SK-N-SH (cell line): Measurements from ENCODE around the gene NEK6. TPM values are rescaled to one million over a fixed set of nuclear protein-coding genes. Genes with fewer than 3 reads are reported as not detected.

ENCODE experiments used
- CTCF ChIA-PET: fragments of 300-600, 350-600 bp; formaldehyde crosslinking; extraction: SDS; loops from one replicate; lab custom pipeline; 2021; lab: Yijun Ruan, JAX
- POLR2A ChIA-PET: fragments of 350-600 bp; sonication (Branson Sonifier 250); formaldehyde crosslinking; extraction: SDS; loops from one replicate; lab custom pipeline; 2020; ENCODE audit warnings: antibody characterized with exemption, inconsistent platforms; lab: Yijun Ruan, JAX
- DNase-seq: peaks from one replicate; pipeline ENCODE4 v3.0.0; 2012
- H2AFZ ChIP-seq: fragments of 200-600 bp; sonication (generic); 2 replicates; pipeline ENCODE4 v1.8.1; 2016; ENCODE audit warnings: antibody characterized with exemption, mild to moderate bottlenecking, low read depth
- H3F3A ChIP-seq: fragments of 200-600 bp; sonication (generic); replicated peaks from 2 replicates; pipeline ENCODE3; 2016; ENCODE audit warnings: antibody characterized with exemption, mild to moderate bottlenecking; ENCODE audit not compliant: insufficient read depth
- H3K27ac ChIP-seq, 2 experiments: fragments of 200-500 bp in 1 of 2; fragments of 200-600 bp in 1 of 2; sonication (Bioruptor generic) in 1 of 2; sonication (generic), shearing (Covaris generic) in 1 of 2; 2 replicates each; pipeline versions ENCODE4 v1.5.1 to v1.6.1; 2014 to 2016; ENCODE audit warnings: low read depth in 2 of 2, inconsistent platforms in 1 of 2, low read length in 1 of 2, mild to moderate bottlenecking in 1 of 2, mixed read lengths in 1 of 2
- H3K27me3 ChIP-seq: fragments of 200-600 bp; sonication (generic), shearing (Covaris generic); 2 replicates; pipeline ENCODE4 v1.6.1; 2016; ENCODE audit warnings: mixed run types; ENCODE audit not compliant: insufficient read depth
- H3K36me3 ChIP-seq, 2 experiments: fragments of 200-500 bp in 1 of 2; fragments of 200-600 bp in 1 of 2; sonication (Bioruptor generic) in 1 of 2; sonication (generic) in 1 of 2; replicated peaks in 1 of 2; 2 replicates each; pipeline versions ENCODE3 to v1.5.1; 2014 to 2016; ENCODE audit warnings: low read length in 1 of 2, mild to moderate bottlenecking in 1 of 2; ENCODE audit not compliant: insufficient read depth in 2 of 2, control insufficient read depth in 1 of 2
- H3K4me1 ChIP-seq, 2 experiments: fragments of 200-500 bp in 1 of 2; fragments of 200-600 bp in 1 of 2; sonication (Bioruptor generic) in 1 of 2; sonication (generic), shearing (Covaris generic) in 1 of 2; 2 replicates each; pipeline versions ENCODE4 v1.5.1 to v1.6.1; 2014 to 2016; ENCODE audit warnings: low read depth in 1 of 2, low read length in 1 of 2, mixed run types in 1 of 2; ENCODE audit not compliant: insufficient read depth in 2 of 2, control insufficient read depth in 1 of 2
- H3K4me2 ChIP-seq: fragments of 200-600 bp; sonication (generic), shearing (Covaris generic); 2 replicates; pipeline ENCODE4 v1.6.1; 2017; ENCODE audit warnings: mixed run types
- H3K4me3 ChIP-seq, 2 experiments: fragments of 200-500 bp in 1 of 2; fragments of 200-600 bp in 1 of 2; sonication (Bioruptor generic) in 1 of 2; sonication (generic), shearing (Covaris generic) in 1 of 2; 2 replicates each; pipeline versions ENCODE4 v1.5.1 to v1.8.1; 2014 to 2016; ENCODE audit warnings: low read depth in 2 of 2, inconsistent platforms in 1 of 2, low read length in 1 of 2, mild to moderate bottlenecking in 1 of 2, mixed read lengths in 1 of 2, moderate library complexity in 1 of 2
- H3K79me2 ChIP-seq: fragments of 200-600 bp; sonication (generic); 2 replicates; pipeline ENCODE4 v1.8.1; 2017; ENCODE audit warnings: mild to moderate bottlenecking; ENCODE audit not compliant: insufficient read depth
- H3K9ac ChIP-seq: fragments of 200-600 bp; sonication (generic); 2 replicates; pipeline ENCODE4 v1.6.1; 2017; ENCODE audit warnings: mixed run types
- H3K9me2 ChIP-seq: fragments of 200-600 bp; sonication (generic); 2 replicates; pipeline ENCODE4 v1.6.1; 2017; ENCODE audit warnings: mixed run types
- H3K9me3 ChIP-seq: fragments of 200-600 bp; sonication (generic); 2 replicates; pipeline ENCODE4 v1.6.1; 2017; ENCODE audit warnings: mixed run types, mild to moderate bottlenecking, moderate library complexity
- H4K20me1 ChIP-seq: fragments of 200-600 bp; sonication (generic); 2 replicates; pipeline ENCODE4 v1.6.1; 2017; ENCODE audit warnings: mild to moderate bottlenecking, mixed run types; ENCODE audit not compliant: insufficient read depth
- EZH2phosphoT487 ChIP-seq: fragments of 200-600 bp; sonication (generic); IDR thresholded peaks from 2 replicates; pipeline ENCODE4 v1.6.1; 2017; ENCODE audit warnings: low read depth, mixed run types, mild to moderate bottlenecking, antibody characterized with exemption, moderate library complexity, borderline replicate concordance
- FOXJ3 ChIP-seq: sonication (generic); formaldehyde crosslinking; IDR thresholded peaks from 2 replicates; pipeline ENCODE4 v1.5.1; 2020; ENCODE audit warnings: mild to moderate bottlenecking, missing genetic modification reagents
- FOXM1 ChIP-seq: IDR thresholded peaks from 2 replicates; pipeline ENCODE4 v1.4.0; 2012; ENCODE audit warnings: low read depth, mild to moderate bottlenecking
- JUND ChIP-seq: IDR thresholded peaks from 2 replicates; pipeline ENCODE4 v1.4.0; 2012
- MAX ChIP-seq: IDR thresholded peaks from 2 replicates; pipeline ENCODE4 v1.4.0; 2012; ENCODE audit warnings: low read depth
- NFIC ChIP-seq: IDR thresholded peaks from 2 replicates; pipeline ENCODE4 v1.4.0; 2012; ENCODE audit warnings: borderline replicate concordance
- NRF1 ChIP-seq: IDR thresholded peaks from 2 replicates; pipeline ENCODE4 v1.6.1; 2012; ENCODE audit warnings: low read depth, mild to moderate bottlenecking, low read length
- RCOR1 ChIP-seq: fragments of 150-350 bp; IDR thresholded peaks from 2 replicates; pipeline ENCODE4 v1.6.1; 2017; ENCODE audit warnings: antibody characterized with exemption, low read length
- RFX5 ChIP-seq: IDR thresholded peaks from 2 replicates; pipeline ENCODE4 v1.6.1; 2012; ENCODE audit warnings: mild to moderate bottlenecking, improper control_type of control experiment, low read length
- TAF1 ChIP-seq: IDR thresholded peaks from 2 replicates; pipeline ENCODE4 v1.6.1; 2012; ENCODE audit warnings: low read depth, mild to moderate bottlenecking, low read length, moderate library complexity, borderline replicate concordance
- TCF12 ChIP-seq: IDR thresholded peaks from 2 replicates; pipeline ENCODE4 v1.4.0; 2012
- YY1 ChIP-seq: IDR thresholded peaks from 2 replicates; pipeline ENCODE4 v1.4.0; 2012; ENCODE audit warnings: low read depth, mild to moderate bottlenecking
- ZBTB33 ChIP-seq: IDR thresholded peaks from 2 replicates; pipeline ENCODE4 v1.4.0; 2012; ENCODE audit warnings: low read depth, borderline replicate concordance
- WGBS: methylation state at CpG from one replicate; pipeline ENCODE4 v1.1.6; 2017; ENCODE audit warnings: low lambda C conversion rate; 5-methylcytosine and 5-hydroxymethylcytosine counted together
- polyA plus RNA-seq, 3 experiments: library from polyadenylated mRNA; depleted of rRNA; stranded (reverse); fragments of >200 nt; gene quantifications; 2 replicates each; pipeline ENCODE4 v1.2.3, GENCODE V29; 2012
- TF ChIP-seq, protein P1 (sequence below): fragments of 200-600 bp; sonication (generic); IDR thresholded peaks from 2 replicates; pipeline ENCODE4 v1.6.1; 2017; ENCODE audit warnings: antibody characterized with exemption, mild to moderate bottlenecking, moderate library complexity

NEK6 gene
- polyA plus RNA-seq, 1 of the 3 experiments (the other 2 are of a cell fraction), result 89.8 TPM

GRCh38 chr9:124359426-124359825 is 101.7 kb downstream of the NEK6 start:
- peaks cover 9% of the 10 kb centered on the region for H3F3A ChIP-seq
- no peaks in the 10 kb centered on the region for H3K27me3 ChIP-seq
- H3K9ac ChIP-seq, result no peak overlapping the region
- H2AFZ ChIP-seq, result no peak overlapping the region
- H3K9me2 ChIP-seq, result no peaks in the 10 kb centered on the region
- H3K4me1 ChIP-seq, result peaks cover 0 to 2% of the 10 kb centered on the region in 2 experiments; a peak in 3 of 4 replicates
- ChIA-PET CTCF (no interaction called here), POLR2A (no interaction called here)
- peaks cover 0 to 26% of the 10 kb centered on the region in 2 experiments for H3K36me3 ChIP-seq
- no peak for TF ChIP-seq FOXJ3 (CRISPR knock-in tag)
- no peak for TF ChIP-seq RCOR1
- no peak for TF ChIP-seq RFX5
- TF ChIP-seq YY1, result no peak
- TF ChIP-seq ZBTB33, result no peak
- no peak for TF ChIP-seq TCF12
- TF ChIP-seq NFIC, result no peak
- no peak for TF ChIP-seq MAX
- TF ChIP-seq TAF1, result no peak
- TF ChIP-seq, protein P1, sequence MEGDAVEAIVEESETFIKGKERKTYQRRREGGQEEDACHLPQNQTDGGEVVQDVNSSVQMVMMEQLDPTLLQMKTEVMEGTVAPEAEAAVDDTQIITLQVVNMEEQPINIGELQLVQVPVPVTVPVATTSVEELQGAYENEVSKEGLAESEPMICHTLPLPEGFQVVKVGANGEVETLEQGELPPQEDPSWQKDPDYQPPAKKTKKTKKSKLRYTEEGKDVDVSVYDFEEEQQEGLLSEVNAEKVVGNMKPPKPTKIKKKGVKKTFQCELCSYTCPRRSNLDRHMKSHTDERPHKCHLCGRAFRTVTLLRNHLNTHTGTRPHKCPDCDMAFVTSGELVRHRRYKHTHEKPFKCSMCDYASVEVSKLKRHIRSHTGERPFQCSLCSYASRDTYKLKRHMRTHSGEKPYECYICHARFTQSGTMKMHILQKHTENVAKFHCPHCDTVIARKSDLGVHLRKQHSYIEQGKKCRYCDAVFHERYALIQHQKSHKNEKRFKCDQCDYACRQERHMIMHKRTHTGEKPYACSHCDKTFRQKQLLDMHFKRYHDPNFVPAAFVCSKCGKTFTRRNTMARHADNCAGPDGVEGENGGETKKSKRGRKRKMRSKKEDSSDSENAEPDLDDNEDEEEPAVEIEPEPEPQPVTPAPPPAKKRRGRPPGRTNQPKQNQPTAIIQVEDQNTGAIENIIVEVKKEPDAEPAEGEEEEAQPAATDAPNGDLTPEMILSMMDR, result no peak
- no peak for TF ChIP-seq EZH2phosphoT487
- no peak for TF ChIP-seq FOXM1
- TF ChIP-seq JUND, result no peak
- no peak for TF ChIP-seq NRF1
- H4K20me1 ChIP-seq, result peaks cover 95% of the 10 kb centered on the region
- H3K9me3 ChIP-seq, result no peaks in the 10 kb centered on the region
- peaks cover 88% of the 10 kb centered on the region for H3K79me2 ChIP-seq
- H3K4me2 ChIP-seq, result no peak overlapping the region
- H3K4me3 ChIP-seq, result no peak overlapping the region
- no peak for DNase-seq
- H3K27ac ChIP-seq, result no peak overlapping the region
- WGBS, result 97% methylated on average over 6 of the region's 6 CpGs
